Mesenteric fat pad (tissue), 1 donor: ENCODE measurements around the gene PPP1R14C. TPM values are rescaled to one million over a fixed set of nuclear protein-coding genes. Genes with fewer than 3 reads are reported as not detected.

ENCODE experiments used
- DNase-seq: peaks from one replicate; pipeline ENCODE4 v3.0.0-alpha.2; 2020; ENCODE audit warnings: low spot score
- total RNA-seq: library from RNA; stranded (reverse); fragmentation: NEBNext Ultra II Directional; extraction: Animal tissue kit (Norgen Biotek cat#: 25700); gene quantifications from one replicate; pipeline ENCODE4 v1.2.1, GENCODE V29; 2021
- donor health status: DM: yes; HTN: yes; CAD: no.

The PPP1R14C gene
- total RNA-seq, 1 donor from 2014 or later, result 0.26 TPM

DNA sequence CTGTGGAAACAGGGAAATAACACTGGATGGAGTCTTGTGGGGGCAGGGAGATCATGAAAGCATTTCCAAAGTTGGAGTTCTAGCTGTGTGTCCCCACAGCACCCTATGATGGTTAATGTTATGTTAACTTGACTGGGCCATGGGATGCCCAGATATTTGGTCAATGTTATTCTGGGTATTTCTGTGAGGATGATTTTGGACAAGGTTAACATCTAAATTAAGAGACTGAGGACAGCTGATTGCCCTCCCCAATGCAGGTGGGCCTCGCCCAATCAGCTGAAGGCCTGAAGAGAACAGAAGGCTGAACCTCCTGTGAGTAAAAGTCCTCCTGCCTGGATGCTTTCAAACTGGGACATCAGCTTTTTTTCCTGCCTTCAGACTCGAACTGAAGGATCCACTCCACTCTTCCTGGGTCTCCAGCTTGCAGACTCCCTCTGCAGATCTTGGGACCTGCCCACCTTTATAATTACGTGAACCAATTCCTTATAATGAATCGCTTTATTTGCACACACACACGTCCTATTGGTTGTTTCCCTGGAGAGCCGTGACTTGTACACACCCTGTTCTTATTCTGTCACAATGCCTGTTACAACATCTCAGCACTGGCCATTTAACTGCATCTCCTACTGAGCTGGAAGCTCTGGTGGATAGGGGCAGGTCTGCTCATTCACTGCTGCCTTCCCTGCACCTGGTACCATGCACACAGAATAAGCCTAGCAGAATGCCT, 126.4 kb downstream of the PPP1R14C start:
- no peak for DNase-seq

DNA sequence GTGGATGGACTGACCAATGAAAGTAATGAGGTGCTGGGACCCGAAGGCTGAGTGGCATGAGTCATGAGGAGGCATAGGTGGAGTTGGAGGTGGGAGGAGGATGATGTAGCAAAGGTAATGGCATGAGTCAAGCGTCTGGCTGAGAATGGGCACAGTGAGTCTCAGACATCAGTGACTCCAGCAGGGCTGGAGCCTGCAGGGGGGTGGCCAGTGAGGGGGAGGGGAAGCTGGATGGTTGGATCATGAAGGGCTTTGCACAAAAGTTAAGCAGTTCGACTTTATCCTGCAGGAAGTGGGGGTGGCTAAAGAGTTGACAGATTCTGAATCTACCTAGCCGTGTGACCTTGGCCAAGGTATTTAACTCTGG, 127.0 kb downstream of the PPP1R14C start:
- no peak for DNase-seq

DNA sequence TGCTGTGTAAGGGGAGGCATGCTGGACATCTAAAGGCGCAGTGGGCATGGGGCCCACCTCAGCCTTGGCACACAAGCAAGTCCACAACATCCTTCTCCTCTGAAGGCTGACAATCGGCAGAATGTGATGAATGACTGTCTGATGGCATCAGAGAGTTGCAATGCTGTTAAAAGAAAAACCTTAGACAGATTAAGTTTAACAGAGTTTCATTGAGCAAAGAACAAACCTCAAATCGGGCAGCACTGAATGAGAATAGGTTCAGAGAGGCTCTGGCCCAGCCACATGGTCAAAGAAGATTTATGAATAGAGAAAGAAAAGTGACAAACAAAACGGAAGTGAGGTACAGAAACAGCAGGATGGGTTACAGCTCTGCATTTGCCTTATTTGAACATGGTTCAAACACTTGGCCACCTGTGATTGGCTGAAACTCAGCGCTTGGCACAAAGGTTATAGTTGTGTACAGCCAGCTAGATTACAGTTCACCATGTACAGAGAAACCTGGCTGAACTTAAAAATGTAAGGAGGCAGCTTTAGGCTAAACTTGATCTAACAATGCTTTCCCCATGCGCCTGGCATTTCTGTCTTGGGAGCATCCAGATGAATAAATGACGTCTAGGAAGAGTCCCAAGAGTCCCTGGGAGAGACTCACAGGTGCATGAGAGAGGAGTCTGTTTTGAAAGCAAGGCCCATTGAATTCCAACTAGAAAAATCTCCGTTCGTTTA, 127.6 kb downstream of the PPP1R14C start:
- no peak for DNase-seq

DNA sequence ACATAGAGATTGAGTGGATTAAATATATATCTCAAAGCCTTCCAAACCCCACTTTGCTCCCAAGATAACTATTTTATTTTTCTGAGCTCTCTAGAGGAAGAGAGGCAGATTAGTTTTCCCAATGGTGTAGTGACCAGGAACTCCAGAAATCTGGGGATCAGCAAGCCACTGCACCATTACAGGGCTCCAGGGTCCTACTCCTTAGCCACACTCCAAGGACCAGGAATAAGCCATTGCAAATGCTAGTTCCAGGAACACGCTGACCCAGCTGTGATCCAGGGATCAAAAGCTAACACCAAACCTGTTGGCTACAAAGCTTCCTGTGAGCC, 128.3 kb downstream of the PPP1R14C start:
- no peak for DNase-seq

DNA sequence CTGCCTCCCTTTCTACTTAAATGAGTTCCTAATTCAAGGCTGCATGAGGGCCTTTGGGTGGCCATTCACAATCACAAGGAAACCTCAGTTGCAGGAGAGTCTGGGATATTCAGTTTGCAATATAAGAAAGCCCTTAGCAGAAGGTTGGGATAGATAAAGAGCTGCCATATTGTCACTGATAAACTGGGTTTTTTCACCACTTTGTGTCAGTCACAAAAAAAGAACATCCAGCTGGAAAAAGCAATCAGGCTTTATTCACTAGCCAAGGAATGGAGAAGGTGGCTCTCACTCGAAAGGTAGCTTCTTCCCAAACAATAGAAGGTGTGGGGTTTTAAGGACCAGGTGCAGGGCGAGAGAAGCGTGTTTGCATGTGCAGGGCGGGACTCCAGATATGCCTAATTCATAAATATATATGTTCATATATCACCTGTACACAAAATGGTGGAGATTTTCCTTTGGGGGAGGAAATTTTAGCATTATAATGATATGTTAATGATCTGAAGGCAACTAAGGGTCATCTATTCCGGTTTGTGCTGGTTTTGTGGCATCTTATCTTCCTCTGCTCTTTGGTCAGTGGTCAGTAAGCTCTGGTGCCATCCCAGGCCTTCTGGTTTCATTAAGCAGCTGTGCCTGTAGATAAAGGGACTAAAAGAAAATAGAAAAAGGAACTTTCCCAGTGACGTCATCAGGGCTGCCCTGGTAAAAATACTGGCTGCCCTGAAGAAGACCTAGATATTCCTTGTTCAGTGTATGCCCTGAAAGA, 128.8 kb downstream of the PPP1R14C start:
- no peak for DNase-seq

DNA sequence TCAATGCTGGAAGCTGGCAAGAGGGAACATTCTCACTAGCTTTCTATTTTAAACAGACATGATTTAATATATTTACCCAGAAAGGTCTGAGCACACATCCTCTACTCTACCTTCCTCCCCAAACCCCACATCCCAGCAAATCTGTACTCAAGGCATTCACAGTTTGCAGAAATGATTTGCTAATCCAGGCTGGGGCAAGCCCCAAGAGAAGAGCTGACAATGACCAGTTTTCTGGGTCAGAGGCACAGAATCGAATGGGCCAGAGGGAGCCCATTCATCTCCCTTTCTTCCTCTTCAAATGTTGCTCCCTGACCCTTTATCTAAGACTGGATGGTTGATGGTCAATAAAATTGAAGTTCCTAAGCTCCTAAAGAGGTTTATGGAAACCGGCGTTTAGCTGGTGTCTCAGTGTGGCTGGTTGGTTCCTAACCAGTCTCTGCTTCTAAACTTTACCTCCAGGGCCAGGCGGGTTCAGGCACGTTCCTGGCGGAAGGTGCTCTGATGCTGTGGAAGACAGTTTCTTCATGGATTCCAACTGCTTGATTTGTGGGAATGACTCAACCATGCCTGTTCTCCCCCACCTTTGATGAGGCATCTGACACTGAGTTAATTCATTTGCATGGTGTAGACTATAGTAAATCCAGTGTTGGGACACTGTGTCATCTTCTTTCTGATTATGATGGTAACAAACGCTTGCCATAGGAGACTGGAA, 129.6 kb downstream of the PPP1R14C start:
- no peak for DNase-seq

DNA sequence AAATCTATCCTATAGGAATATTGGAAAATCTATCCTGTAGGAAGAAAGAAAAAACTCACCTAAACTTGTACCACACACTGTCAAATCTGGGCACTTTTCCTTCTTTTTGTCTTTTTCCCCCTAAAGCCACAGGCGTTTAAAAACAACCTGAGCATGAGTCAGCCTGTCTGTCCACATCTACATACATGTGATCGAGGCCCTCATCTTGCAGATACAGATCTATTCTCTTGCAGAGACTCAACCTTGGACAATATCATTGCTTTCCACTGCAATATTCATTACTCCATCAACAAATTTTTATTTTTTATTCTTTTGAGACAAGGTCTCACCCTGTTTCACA, 130.1 kb downstream of the PPP1R14C start:
- no peak for DNase-seq

DNA sequence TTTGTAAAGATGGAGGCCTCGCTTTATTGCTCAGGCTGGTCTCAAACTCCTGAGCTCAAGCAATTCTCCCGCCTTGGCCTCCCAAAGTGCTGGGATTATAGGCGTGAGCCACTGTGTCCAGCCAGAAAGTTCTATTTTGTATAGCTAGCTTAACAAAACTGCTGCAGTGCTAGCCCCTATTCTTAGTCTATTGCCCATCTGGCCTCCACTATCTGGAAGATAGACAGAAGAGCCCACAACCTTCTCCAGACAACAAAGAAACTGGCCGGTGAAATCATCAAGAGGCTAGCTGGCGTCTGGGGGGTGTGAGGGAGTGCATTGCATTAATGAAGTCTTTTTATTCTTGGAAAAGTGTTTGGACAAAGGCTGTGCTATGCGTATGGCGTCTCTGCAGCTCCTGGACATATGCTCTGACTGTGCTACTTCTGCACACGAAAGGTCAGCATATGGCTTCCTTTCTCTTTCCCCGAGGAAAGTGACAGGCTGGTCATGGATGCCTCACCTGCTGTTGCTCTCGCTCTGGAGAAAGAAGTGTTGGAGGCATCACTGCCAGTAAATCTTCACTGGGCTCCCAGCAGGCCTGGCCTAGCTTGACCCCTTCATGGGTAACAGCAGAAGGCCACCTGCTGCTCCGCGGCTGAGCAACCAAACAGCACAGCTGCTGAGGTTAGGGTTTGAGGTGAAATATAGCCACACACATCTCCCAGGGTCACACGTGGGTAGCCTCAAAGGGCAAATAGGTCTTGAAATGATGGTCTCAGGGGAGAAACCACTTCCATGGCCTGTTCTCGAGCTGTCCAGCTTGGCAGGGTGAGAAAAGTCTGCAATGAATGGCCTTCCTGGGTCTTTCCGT, 130.8 kb downstream of the PPP1R14C start:
- DNase-seq, result no peak

DNA sequence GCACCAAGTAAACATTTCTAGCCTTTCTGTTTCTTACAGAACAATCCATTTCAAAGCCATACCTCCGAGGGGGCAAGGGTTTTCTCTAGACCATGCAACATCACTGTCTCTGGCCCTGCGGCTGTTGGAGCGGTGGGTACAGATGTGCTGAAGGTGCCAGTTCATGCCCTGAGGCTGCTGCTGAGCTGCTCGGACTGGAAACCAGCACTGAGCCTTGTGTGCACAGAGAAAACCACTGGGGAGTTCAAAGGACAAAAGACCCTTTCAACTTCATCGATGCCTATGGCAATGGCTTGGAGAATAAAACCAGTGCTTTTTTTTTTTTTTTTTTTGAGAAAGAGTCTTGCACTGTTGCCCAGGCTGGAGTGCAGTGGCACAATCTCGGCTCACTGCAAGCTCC, 132.6 kb downstream of the PPP1R14C start:
- DNase-seq, result no peak

DNA sequence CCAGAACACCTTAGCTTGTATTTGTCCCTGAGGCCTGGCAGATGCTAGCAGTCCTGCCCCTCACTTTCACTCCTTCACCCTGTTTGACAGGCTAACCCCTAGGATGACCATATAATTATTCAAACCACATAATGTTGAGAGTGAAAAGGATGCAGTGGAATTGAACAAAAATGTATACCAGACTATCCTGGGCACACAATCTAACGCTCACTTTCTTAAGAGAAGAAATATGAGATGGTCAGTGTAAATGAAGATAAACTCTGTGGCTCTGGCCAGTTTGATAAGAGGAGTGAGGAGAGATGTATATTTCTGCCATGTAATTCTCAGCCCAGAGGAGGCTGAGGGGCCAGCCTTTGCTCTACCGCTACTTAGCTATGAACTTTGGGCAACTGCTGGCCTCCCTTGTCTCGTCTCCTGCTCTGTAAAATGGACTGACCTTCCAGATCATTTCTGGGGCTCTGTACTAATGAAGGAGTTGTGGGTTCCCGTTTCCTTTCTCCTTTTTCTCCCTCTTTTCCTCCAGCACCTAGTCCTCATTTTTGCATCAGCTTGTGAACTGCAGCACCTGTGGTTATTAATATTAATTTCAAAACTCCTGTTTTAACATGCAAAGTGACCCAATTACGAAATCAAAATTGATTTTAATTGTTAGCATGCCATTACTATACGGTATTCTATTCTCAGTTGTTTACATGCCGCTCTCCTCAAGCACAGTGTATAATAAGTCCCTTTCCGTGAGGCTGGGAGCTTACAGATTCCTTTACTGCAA, 133.5 kb downstream of the PPP1R14C start:
- DNase-seq, result no peak

DNA sequence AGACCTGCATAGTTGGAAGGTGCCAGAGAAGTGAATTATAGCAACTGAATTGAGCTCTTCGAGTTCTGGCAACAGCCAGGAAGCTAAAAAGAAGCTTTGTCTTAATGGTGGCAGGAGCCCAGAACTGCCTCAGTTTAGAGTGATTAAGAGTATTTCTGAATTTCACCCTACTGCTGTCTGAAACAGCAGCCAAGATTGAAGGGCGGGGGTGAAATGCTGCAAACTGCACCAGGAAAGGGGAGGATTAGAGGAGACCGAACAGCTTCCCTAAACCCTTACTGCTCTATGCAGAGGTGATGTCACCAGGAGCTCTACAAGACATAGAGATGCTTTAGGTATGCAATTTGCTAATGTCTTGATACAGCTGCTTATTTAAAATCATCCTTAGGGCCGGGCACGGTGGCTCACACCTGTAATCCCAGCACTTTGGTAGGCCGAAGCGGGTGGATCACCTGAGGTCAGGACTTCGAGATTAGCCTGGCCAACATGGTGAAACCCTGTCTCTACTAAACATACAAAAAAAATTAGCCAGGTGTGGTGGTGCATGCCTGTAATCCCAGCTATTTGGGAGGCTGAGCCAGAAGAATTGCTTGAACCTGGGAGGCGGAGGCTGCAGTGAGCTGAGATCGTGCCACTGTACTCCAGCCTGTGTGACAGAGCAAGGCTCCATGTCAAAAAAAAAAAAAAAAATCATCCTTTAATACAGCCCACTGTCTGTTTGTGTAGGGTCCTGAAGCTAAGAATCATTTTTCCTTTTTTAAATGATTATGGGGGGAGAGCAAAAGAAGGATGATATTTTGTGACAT, 134.3 kb downstream of the PPP1R14C start:
- DNase-seq, result no peak

DNA sequence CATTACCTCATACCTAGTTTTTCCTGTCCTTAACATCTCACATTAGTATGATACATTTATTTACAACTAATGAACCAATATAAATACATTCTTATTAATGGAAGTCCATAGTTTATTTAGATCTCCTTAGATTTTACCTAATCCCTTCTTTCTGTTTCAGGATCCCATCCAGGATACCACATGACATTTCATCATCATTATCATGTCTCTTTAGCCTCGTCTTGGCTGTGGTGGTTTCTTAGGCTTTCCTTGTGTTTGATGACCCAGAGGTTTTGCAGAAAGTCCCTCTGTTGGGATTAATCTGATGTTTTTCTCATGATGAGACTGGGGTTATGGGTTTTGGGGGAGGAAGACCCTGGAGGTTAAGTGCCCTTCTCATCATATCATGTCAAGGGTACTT, 136.7 kb downstream of the PPP1R14C start:
- DNase-seq, result no peak

DNA sequence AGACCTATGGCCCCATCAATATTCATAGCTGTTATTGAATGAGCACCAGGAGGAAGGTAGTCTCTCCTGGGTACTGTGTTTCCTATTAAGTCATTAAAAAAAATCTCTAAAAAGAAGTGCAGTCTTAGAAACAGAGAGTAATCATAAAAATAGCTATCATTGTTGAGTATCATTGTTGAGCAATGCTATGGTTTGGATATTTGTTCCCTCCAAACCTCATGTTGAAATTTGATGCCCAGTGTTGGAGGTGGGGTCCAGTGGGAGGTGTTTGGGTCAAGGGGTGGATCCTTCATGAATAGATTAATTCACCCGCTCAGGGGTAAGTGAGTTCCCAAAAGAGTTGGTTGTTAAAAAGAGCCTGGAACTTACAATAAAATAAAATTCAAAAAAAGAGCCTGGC, 137.9 kb downstream of the PPP1R14C start:
- no peak for DNase-seq

DNA sequence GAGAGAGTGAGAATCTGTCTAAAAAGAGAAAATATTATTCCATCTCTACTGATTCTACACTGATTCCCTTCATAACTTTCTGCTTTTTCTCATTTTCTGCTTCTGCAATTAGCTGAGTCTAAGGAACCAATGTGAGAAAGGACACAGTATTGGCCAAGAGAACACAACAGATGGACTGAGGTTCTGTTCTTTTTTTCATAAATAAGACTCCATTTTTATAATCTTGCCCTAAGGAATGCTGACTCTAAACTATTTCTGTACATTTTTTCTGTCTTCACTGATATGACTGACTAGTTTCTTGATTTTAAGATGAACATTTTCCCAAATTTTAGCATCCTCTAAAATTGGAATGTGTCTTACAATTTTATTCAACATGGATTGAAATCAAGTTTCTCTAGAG, 138.9 kb downstream of the PPP1R14C start:
- DNase-seq, result no peak

DNA sequence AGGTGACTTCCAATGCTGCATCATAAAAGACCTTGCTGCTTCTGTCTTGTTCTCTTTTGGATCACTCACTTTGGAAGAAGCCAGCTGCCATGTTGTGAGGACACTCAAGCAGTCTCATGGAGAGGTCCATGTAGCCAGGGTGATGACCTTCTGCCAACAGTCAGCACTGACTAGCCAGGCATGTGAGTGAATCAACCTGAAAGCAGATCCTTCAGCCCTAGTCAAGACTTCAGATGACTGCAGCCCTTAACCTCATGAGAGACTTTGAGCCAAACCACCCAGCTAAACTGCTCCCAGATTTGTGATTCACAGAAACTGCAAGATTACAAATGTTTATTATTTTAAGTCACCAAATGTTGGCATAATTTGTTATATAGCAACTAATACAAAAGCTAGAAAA, 140.0 kb downstream of the PPP1R14C start:
- DNase-seq, result no peak

DNA sequence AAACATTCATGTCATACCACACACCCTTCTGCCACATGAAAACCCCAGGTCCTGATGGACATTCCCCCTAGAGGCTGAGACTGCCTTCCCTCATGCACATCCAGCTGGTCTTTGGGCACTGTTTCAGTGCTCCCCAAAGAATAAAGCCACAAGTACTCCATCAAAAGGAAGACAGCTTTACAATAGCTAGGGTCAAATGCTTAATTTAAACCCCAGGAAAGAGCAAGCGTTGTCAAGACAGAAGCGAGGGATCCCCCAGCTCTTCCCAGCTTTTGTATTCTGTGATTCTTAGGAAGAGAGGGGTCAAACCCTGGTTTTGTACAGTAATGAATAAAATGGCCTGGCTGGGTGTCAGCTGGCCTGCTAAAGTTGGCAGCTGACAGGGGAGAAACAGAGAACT, 143.6 kb downstream of the PPP1R14C start:
- DNase-seq, result no peak

DNA sequence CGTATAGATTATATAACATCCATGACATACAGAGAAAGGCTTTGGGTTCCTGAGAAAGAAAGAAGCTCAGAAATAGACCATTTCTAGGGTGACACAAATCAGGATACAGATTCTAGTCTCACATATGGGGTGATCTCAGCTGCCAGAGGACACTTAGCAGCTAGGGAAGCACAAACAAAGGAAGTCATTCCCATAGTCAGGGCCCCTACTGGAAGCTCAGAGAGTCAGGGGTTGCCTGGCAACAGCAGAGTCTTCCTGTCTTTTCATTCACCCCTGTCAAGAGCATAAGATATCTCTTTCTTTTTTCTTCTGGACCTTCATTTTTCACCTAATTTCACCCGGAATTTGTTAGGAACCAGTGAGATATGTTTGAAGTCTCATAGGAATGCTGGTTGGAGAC, 144.1 kb downstream of the PPP1R14C start:
- no peak for DNase-seq

DNA sequence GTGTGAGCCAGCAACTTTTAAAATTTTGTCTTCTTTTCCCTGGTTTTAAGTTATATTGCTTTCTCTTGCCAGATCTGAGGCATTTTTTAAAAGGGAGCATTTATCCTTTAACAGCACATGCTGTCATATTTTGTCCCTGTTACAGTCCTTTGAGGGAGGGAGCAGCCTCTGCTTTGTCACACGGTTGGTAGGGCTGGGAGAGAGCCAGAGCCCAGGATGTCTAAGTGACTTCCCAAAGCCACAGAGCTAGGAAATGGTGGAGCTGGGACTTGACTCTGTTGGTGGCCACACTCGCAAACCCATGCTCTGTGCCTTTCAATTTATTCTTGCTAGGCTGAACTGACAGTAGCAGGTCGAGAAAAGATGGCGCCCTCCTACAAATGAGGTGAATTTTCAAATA, 145.6 kb downstream of the PPP1R14C start:
- DNase-seq, result no peak

DNA sequence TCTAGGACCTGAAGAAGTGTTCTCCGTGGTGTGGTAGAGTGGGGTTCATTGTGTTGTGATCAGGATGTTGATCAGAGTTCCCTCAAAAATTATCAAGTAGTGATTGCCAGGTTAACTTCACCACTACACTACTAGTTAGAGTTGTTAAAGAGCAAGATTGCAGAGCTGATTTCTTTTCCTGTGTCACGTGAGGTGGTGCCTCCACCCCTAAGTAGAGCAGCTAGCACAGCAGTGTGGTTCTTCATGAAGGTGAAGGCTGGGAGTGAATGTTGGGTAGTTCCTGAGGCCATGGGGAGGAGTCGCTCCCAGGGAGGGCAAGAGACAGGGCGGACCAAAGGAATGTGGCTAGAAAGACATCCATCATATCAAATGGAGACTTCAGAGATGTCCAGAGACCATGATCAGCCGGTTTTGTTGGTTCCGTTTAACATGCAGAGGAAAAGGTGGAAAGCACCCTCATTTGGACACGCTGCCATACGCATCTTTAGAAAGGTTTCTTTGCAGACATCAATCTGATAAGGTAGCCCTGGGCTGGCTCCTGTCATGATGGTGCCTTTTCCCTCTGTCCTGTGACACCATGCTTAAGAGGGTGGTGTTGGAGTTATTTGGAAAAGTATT, 146.7 kb downstream of the PPP1R14C start:
- no peak for DNase-seq
